GM19372 (cell line): Measurements from ENCODE around the gene FER.
"Not testable (repeated sequence)": the region's sequence is repeated elsewhere in the genome, so short reads cannot be mapped to it uniquely, and the experiment has no call there.

Source experiments
- ATAC-seq: cut with Tn5 transposase; IDR thresholded peaks from one replicate; pipeline ENCODE4 v1.9.1; 2021; ENCODE audit warnings: mild to moderate bottlenecking, low read depth, moderate library complexity; ENCODE audit not compliant: unreplicated experiment

The FER gene

DNA sequence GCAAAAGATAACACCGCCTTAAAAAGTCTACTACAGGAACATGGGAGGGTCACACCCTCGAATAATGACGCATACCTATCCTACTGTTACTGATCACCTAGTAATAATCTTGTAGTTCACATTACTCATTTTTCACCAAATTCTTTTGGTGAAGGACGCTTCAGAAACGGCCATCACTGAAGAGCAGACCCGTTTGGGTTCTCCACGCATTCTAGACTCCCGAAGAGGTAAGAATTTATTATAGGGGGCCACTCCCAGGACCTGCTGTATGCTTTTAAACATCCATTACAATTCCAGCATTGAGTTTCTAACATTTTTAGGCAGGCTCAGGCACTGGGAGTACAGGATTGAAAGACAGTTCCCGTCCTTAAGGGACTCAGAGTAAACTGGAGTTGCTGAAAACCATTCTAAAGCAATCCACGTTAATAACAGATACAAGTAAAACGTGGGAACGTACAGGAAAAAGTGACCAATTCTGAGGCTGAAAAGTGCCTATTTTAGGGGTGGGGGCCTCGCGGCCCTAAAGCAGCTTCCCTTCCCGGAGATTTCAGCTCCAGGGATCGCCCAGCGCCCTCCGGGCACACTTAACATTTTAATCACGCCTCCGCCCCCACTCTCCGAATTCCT, at the start of gene FER:
Gene FER, plus strand, starts transcription at position 124 of the 627 bp plus-strand sequence. CDS start 50,286 bp downstream, outside the sequence.
- ATAC-seq: no peak

DNA sequence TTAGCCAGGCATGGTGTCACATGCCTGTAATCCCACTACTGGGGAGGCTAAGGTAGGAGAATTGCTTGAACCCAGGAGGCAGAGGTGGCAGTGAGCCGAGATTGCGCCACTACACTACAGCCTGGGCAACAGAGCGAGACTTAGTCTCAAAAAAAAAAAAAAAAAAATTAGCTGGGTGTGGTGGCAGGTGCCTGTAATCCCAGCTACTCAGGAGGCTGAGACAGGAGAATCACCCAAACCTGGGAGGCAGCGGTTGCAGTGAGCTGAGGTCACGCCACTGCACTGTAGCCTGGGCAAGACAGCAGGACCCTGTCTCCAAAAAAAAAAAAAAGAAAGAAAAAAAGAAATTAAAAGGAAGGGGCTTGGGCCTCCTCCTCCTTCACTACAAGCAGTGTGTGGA, 47.3 kb upstream of the FER start:
- not testable (repeated sequence) for ATAC-seq

DNA sequence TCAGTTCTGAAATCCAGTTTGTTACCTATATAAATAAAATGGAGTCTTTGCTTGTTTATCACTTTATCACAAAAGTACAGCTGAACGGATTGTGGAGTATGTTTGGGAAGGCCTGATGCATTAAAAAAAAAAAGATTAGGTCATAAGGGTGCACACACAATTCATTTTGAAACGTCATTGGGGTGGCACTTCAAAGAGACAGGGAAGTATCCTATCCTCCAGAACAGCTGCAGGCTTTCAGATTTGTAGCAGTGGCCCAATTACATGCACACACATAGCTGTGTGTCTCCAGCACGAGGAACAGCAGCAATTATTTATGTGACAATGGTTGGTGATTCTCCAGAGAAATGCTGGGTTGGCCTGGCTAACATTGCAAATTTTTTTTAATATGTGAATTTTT, 46.8 kb upstream of the FER start:
- no peak for ATAC-seq

DNA sequence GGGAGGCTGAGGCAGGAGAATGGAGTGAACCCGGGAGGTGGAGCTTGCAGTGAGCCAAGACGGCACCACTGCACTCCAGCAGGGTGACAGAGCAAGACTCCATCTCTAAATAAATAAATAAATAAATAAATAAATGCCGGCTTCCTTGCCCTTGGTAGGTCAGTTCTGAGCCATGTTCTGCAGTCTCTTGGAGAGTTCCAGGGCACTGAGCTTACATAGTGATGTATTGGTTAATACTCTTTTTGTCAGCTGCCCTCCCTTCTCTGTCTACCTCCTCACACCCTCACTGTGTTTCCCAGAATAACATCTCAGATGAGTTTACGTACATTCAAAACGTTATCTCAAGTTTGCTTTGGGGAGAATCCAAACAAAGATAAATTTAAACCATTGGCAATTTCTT, 45.2 kb upstream of the FER start:
- ATAC-seq: no peak

DNA sequence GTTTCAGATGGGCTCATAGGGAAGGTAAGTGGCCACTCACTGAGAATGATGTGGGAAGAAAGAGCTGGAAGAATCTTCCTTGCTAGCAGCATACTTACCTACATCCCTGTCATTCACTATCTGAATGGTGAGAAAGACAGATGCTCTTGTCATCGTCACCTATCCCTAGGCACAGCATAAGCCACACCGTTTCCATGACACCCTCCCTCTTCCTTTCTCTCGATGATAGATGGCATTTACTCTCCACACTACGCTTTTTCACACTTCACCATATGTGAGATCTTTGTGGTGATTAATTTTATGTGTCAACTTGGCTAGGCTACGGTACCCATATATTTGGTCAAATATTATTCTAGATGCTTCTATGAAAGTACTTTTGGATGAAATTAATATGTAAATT, 44.4 kb upstream of the FER start:
- no peak for ATAC-seq

DNA sequence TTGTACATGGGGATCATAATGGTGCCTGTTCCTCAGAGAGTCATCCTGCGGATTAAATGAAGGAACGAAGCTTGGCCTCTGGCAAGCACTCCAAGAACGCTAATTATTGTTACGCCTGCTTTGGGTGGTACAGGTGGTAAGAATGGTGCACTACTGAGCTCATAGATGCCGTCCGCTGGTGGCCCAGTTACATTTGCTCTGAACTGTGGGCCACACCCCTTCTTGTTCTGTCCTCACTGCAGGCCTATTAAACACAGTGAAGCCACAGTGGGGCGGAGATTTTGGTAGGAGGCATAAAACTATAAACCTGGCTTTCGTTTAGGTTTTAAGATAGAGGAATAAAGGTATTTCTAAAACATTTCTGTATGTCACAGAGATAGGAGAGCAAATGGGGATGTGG, 40.6 kb upstream of the FER start:
- no peak for ATAC-seq

DNA sequence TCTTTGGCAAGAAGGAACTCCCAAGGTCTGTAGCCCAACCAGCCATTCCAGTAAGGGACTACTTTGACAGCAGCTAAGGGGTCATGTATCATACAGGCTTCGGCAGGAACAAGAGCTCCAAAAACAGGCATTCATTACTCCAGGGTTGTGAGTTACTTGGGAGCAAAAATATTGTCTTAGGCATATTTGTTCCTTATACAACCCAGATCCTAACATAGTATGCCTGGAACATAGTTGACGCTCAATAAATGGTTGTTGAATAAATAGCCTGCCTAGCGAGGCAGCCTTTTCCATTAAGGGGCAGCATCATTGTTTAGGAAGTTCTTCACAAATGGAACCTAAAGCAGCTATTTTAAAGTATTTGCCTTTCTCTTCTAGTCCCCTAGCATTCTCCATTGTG, 35.8 kb upstream of the FER start:
- no peak for ATAC-seq

DNA sequence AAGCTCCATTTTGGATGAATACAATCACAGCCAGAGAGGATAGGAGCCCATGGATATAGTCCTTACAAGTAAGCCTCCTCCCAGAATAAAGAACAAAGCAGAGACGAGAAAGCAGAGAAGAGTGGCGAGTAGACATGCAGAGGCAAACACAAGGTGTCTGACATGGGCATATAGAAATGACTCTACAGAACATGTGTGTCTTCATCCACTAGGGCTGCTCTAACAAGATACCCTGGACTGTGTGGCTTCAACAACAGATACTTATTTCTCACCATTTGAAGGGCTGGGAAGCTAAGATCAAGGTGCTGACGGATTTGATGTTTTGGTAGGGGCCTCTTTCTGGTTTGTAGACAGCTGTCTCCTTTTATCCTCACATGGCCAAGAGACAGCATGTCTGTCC, 32.3 kb upstream of the FER start:
- no peak for ATAC-seq

DNA sequence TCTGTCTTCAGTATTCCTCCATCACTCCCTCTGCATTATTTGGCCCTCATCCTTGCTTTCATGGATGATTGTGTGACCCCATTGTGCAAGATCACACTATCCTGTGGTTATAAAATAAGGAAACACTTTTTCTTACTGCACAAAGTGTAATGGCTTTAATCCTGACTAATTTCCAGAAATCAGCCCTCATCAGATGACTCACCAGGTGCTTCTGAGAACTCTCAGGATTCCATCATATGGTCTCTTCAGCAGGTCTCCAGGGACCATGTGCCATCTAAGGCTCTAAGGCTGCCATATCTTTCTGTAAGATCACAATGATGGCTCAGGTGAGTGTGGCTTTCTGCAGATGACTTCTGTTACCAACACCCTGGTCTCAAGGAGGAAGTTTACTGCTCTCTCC, 27.3 kb upstream of the FER start:
- ATAC-seq: no peak

DNA sequence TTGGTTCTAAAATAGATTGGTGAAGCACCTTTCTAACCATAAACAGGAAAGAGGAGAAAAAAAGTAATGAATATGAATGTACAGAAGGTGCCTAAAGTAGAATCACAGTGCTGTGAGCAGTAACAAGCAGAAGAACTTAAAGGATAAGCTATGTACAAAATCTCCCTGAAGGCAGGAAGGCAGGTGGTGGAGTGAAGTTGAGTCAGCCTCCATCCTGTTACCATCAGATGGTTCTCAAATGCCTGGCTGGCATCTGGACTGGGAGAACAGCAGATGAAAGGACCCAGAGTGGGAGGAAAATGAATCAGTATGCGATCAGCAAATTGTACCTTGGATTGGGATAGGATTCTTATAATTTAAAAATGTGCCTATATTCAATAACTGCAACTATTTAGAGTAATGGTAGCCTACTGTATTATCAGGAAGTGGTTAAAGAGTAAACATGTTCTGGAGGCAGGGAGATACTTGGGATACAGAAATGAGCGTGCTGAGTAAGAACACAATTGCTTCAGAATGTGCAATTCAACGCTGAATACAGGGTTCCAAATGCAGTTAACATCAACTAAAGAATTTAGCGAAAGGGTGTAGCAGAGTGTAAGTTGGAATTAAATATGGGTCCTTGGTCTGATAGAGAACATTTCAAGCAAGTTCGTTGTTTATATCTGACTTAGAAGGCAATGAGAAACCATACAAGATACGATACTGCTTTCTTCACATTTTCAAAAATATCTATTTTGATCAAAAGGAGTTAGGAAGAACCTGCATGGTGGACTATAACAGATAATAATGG, 21.1 kb upstream of the FER start:
- ATAC-seq: no peak

DNA sequence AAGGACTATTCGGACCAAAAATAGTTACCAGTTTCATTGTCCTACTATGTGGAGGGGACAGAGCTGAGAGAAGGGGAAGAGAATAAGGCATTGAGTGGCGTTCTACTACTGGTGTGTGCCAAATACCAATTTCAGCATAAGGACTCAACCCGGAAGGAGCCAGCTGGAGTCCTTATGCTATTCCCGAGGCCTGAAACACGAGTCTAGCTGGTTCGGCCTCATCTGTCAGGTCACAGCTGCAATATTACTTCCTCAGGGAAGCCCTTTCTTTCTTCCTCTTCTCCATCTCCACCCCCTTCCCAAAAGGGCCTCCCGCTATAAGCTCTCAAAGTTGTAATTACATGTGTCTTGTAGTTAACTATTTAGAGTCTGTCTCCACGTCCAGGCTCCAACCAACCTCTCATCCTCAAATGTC, 20.5 kb upstream of the FER start:
- ATAC-seq: no peak

DNA sequence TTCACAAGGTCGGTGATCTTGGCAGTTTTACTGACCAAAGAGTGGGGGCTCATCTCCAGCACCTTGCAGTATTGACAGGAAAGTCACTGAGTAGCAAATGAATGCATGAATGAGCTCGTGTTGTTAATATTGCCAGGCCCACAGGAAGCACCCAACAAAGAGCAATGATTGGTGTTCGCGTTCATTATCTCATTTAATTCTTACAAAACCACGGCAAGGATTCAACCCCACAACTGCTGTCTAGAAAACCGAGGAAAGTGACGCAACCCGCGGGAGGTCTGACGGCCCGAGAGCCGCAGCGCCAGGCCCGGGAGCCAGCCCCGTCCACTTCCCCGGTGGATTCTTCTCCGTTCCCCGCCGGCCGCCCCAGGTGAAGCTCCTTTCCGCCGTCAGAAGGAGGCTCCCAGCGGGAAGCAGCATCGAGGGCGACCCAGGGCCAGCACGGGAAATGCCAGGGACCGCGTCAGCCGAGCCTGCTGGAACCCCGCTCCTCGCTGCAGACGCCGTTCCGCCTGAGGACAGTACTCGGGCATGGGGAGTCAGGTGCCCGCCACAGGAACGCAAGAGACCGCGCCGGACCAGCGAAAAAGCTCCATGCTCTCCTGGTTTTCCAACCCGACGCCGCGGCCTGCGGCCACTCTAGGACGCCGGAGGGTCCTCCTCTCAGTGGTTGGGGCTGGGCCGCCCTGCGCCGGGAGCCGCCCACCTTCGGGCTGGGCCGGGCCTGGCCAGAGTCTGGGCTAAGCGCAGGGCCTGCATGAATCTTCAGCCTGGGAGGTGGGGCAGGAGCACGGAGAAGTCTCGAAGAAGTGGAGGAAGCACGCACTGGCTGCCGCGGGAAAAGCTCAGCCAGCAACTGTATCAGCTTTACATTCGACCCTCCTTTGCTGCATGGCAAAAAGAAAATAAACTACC, 19.8 kb upstream of the FER start:
- peak; percentile 76 for ATAC-seq

DNA sequence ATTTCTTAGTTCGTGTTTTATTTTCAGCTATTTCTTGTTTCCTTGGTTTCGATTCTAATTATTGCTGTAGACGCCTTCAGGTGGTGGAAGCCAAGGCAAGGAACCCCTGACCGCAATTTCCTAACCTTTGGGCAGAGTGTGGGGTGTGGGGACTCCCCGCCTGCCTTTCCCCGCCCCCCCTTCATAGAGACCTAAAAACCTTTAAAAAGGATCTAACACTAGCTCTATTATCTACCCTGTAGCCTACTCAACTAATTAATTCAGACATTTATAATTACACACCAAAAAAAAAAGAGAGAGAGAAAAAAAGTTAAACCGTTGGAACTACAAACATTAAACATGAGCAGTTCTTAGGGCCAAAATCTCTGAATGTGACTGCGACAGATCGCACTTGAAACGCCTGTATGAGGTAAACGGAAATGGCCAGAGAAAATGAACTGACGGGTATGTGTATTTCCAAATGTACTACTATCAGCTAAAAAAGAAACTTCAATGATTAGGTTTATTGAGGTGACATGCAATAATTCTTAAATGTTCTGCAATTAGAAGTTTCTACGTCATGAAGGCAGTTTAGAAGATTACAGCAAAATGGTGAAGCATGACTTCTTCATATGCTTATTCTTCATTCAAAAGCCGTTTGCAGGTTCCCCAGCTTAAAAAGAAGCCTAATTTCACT, 19.0 kb upstream of the FER start:
- ATAC-seq: peak; percentile 22

DNA sequence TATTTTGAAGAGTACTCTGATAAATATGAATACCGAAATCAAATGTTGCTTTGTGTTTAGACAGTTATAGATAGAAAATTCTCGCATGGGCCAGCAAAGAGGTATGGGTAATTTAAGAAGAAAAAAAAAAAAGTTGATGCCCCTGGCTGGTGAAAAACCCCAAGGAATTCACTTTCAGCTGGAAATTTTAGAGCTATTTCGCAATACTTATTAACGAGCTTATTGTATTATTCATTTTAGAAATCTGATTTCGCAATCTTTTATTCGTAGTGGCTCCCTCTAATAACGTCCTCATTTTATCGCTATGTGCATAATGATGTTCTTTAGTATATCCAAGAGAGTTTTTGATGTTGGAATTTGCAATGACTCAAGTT, 18.5 kb upstream of the FER start:
- ATAC-seq: no peak

DNA sequence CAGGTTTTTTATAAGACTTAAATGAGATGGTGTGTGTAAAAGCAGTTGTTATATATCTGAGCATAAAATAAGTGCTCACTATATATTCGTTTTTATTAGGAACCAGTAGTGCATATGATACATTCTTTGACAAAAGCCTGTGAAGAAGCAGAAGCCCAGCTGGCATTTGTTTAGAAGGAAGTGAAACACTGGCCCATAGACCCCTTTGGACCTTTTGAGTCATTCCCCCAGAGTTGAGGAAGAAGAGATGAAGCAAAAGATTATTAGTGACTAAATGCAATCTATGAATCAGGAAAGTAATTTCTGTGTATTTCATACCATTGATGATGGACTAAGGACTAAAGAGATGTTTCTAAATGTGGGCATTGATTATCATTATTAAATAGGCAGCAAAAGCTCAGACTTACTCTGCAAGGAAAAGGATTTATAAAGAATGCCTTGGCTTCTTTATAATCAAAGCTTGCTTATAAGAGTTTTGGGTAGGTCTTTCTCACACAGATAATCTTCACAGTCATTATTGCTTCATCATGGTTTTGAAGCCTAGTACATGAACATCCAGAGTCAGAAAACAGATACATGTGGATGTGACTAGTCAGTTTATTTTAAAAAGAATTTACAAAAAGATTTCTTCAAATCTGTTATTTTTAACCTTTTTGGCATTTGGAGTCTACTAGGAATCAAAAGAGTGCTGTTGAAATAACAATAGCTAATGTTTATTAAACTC, 16.9 kb upstream of the FER start:
- peak; percentile 33 for ATAC-seq

DNA sequence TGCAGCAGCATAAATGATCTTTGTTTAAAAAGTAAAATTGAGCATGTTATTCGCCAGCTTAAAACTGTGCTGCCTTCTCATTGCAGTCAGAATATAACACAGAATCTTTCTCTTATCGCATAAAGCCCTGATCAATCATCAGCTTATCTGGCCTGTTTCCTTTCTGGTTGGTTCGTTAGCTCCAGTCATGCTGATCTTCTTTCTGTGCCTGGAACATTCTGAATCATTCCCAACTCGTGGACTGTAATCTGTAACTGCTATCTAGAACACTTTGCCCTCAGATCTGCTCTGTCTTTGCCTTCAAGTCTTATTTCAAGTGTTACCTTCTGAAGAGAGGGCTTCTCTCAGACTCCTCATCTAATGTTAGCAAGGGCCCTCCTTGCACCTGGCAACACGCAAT, 11.9 kb upstream of the FER start:
- ATAC-seq: no peak

DNA sequence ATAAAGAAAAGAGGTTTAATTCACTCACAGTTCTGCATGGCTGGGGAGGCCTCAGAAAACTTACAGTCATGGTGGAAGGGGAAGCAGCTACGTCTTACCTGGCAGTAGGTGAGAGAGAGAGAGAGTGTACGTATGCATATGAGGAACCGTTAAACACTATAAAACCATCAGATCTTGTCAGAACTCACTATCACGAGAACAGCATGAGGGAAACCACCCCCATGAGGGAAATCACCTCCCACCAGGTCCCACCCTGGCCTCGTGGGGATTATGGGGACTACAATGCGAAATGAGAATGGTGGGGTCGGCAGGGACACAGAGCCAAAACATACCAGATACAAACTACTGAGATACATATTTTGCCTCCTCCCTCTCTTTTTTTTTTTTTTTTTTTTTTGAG, 10.8 kb upstream of the FER start:
- ATAC-seq: no peak

DNA sequence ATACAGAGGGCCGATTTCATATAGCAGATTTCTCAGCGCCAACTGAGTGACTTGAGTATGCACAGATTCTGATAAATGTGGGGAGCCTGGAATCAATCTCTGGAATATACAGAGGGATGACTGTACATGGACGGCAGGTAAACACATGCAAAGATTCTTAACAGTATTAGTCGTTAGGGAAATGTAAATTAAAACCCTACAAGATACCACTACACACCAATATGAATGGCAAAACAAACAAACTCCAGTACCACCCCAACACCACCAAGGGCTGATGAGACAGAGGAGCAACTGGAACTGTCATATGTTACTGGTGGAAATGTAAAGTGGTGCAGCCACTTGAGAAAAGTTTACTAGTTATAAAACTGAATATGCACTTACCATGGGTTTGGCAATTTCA, 8.3 kb upstream of the FER start:
- no peak for ATAC-seq

DNA sequence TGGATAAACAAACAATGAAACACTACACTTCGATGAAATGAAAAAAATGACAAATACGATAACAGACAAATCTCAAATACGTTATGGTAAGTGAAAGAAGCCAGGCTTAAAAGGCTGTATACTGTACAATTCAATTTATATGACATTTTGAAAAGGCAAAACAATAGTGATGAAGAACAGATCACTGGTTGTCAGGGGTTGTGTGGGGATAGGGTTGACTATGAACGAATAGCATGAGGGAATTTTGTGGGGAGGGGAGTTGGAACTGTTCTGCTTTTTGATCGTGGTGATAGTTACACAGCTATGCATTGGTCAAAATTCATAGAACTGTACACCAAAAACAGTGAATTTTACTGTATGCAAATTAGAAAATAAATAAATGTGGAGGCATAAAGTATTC, 7.8 kb upstream of the FER start:
- ATAC-seq: no peak

DNA sequence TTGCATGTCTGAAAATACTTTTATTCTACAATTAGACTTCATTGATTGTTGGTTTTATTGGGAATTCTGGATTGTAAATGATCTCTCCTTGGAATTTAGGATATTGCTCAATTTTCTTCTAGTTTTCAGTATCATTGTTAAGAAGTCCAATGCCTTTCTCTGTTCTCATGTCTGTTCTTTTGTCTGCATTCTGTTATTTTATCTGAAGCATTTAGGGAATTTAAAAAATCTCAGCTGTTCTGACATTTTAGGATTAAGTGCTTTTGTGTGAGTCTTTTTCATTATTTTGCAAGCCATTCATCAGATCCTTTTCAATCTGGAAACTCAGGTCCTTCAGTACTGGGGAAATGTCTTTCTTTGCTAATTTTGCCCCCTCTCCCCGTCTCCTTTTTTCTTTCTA, 4.4 kb upstream of the FER start:
- ATAC-seq: no peak
